Esophagus squamous epithelium (tissue), 5 donors: ENCODE results near the gene TMEM19. TPM values are rescaled to one million over a fixed set of nuclear protein-coding genes. Genes with fewer than 3 reads are reported as not detected.

Experiments
- DNase-seq: peaks from one replicate; lab custom pipeline; 2025; lab: John Stamatoyannopoulos, UW
- H3K27ac ChIP-seq, 4 donors: fragments of 200-600 bp; sonication (generic); one replicate each; pipeline ENCODE4 v1.5.1; 2016 to 2019; ENCODE audit warnings: mild to moderate bottlenecking in 1 of 4
- H3K27me3 ChIP-seq, 4 donors: fragments of 200-600 bp; sonication (generic); 1 replicate in 3 of 4; 2 replicates in 1 of 4; pipeline versions ENCODE4 v1.5.1 to v1.6.0; 2017 to 2021; ENCODE audit warnings: antibody characterized with exemption in 1 of 4
- H3K36me3 ChIP-seq, 3 donors: fragments of 200-600 bp; sonication (generic); one replicate each; pipeline ENCODE4 v1.5.1; 2016 to 2019
- H3K4me1 ChIP-seq, 3 donors: fragments of 200-600 bp; sonication (generic); one replicate each; pipeline ENCODE4 v1.5.1; 2017 to 2019
- H3K4me3 ChIP-seq, 4 donors: fragments of 200-600 bp; sonication (generic); 1 replicate in 3 of 4; 2 replicates in 1 of 4; pipeline ENCODE4 v1.5.1; 2016 to 2019; ENCODE audit warnings: mild to moderate bottlenecking in 2 of 4, moderate library complexity in 1 of 4
- H3K9me3 ChIP-seq, 3 donors: fragments of 200-600 bp; sonication (generic); one replicate each; pipeline ENCODE4 v1.5.1; 2016 to 2019
- CTCF ChIP-seq, 6 experiments: fragments of 450-650 bp in 4 of 6; fragments of 200-600 bp in 2 of 6; sonication (generic) in 2 of 6; IDR thresholded peaks; one replicate each; pipeline ENCODE4 v1.5.1; 2016 to 2019; ENCODE audit warnings: antibody characterized with exemption in 6 of 6, mild to moderate bottlenecking in 4 of 6, moderate library complexity in 4 of 6
- POLR2A ChIP-seq, 4 donors: fragments of 450-650 bp; IDR thresholded peaks; one replicate each; pipeline ENCODE4 v1.6.1; 2017; ENCODE audit warnings: antibody characterized with exemption in 4 of 4, mild to moderate bottlenecking in 4 of 4, moderate library complexity in 3 of 4
- whole genome bisulfite sequencing, 2 donors: methylation state at CpG; one replicate each; pipeline ENCODE4 v1.1.5; 2018; 5-methylcytosine and 5-hydroxymethylcytosine counted together
- intact Hi-C: fragments of 100-400 bp; cut with DNase I; formaldehyde crosslinking; loops from one replicate; pipeline ENCODE4 v1.15.0; 2022
- total RNA-seq, 4 donors: library from RNA; depleted of rRNA; stranded (reverse); fragments of >200 nt; gene quantifications; one replicate each; pipeline ENCODE4 v1.1.0, GENCODE V29; 2016
- donor health status: DM: yes; HTN: yes; CAD: no.

TMEM19 gene
- total RNA-seq, 4 donors from 2014 or later, result 48.2 to 94.5 (median 68.4) TPM

- Histone ChIP-seq H3K9me3 (no peaks in the 10 kb centered on the region), H3K27ac (no peak overlapping the region), H3K4me1 (no peaks in the 10 kb centered on the region), H3K4me3 (no peak overlapping the region), H3K27me3 (no peaks in the 10 kb centered on the region), H3K36me3 (no peaks in the 10 kb centered on the region)
- TF ChIP-seq CTCF (IDR thresholded peaks at IDR 0.05) (no peak), POLR2A (IDR thresholded peaks at IDR 0.05) (no peak)
- intact Hi-C loops, result no loop called here
- no peak for DNase-seq
- 67 to 77% methylated on average over 7 of the region's 7 CpGs for WGBS, 2 donors
Measured at GRCh38 chr12:71730936-71731335, 45.1 kb downstream of the TMEM19 start.

- H3K27ac ChIP-seq, result no peak overlapping the region
- H3K27me3 ChIP-seq, result no peaks in the 10 kb centered on the region
- H3K4me3 ChIP-seq, result no peak overlapping the region
- no peaks in the 10 kb centered on the region for H3K36me3 ChIP-seq
- no peaks in the 10 kb centered on the region for H3K9me3 ChIP-seq
- no peaks in the 10 kb centered on the region for H3K4me1 ChIP-seq
- intact Hi-C loops, result no loop called here
- no peak for DNase-seq
- TF ChIP-seq POLR2A (IDR thresholded peaks at IDR 0.05) (no peak), CTCF (IDR thresholded peaks at IDR 0.05) (no peak)
- WGBS, 2 donors, result 84 to 86% methylated on average over 15 to 20 of the region's 21 CpGs
Measured at GRCh38 chr12:71731439-71732356, 45.8 kb downstream of the TMEM19 start.

GRCh38 chr12:71732357-71732712 lies 46.5 kb downstream of the TMEM19 start:
- no peak for DNase-seq
- intact Hi-C loops, result no loop called here
- 55 to 76% methylated on average over 2 to 3 of the region's 3 CpGs for WGBS, 2 donors

GRCh38 chr12:71737197-71737596 lies 51.3 kb downstream of the TMEM19 start:
- no peak overlapping the region for H3K27ac ChIP-seq
- intact Hi-C loops, result no loop called here
- H3K9me3 ChIP-seq, result no peaks in the 10 kb centered on the region
- DNase-seq, result no peak
- H3K4me1 ChIP-seq, result no peaks in the 10 kb centered on the region
- no peaks in the 10 kb centered on the region for H3K36me3 ChIP-seq
- H3K27me3 ChIP-seq, result no peaks in the 10 kb centered on the region
- TF ChIP-seq CTCF (IDR thresholded peaks at IDR 0.05) (no peak), POLR2A (IDR thresholded peaks at IDR 0.05) (no peak)
- 90 to 95% methylated on average over 1 of the region's 1 CpG for whole genome bisulfite sequencing, 2 donors
- H3K4me3 ChIP-seq, result no peak overlapping the region

More at GRCh38 chr12:71732357-71732712, 46.5 kb downstream of the TMEM19 start:
- Histone ChIP-seq H3K4me1 (no peaks in the 10 kb centered on the region), H3K27me3 (no peaks in the 10 kb centered on the region), H3K9me3 (no peaks in the 10 kb centered on the region), H3K4me3 (no peak overlapping the region), H3K27ac (no peak overlapping the region), H3K36me3 (no peaks in the 10 kb centered on the region)
- TF ChIP-seq POLR2A (IDR thresholded peaks at IDR 0.05), result no peak
- no peak for TF ChIP-seq CTCF (IDR thresholded peaks at IDR 0.05)

GRCh38 chr12:71742998-71743397 lies 57.1 kb downstream of the TMEM19 start:
- 38 to 89% methylated on average over 1 of the region's 1 CpG for WGBS, 2 donors
- Histone ChIP-seq H3K27me3 (no peaks in the 10 kb centered on the region), H3K4me3 (no peak overlapping the region), H3K9me3 (no peaks in the 10 kb centered on the region), H3K36me3 (no peaks in the 10 kb centered on the region), H3K27ac (no peak overlapping the region), H3K4me1 (peaks cover 0 to 7% (median 0%) of the 10 kb centered on the region in 3 donors)
- TF ChIP-seq POLR2A (IDR thresholded peaks at IDR 0.05) (no peak), CTCF (IDR thresholded peaks at IDR 0.05) (no peak)
- no peak for DNase-seq
- intact Hi-C loops, result loop anchor here (10.0 kb wide), 1 partner anchor 328 kb away; no protein-coding TSS in a partner anchor
